CD4-positive, alpha-beta T cell (primary cell): Measurements from ENCODE around the gene TRAPPC2L. TPM values are rescaled to one million over a fixed set of nuclear protein-coding genes. Genes with fewer than 3 reads are reported as not detected.

ENCODE experiments used
- ATAC-seq: fragments of 200-7000 bp; cut with Tn5 transposase; one replicate; pipeline ENCODE4 v1.10.0; 2022; ENCODE audit warnings: mild to moderate bottlenecking; ENCODE audit not compliant: poor library complexity
- CTCF ChIA-PET: fragments of 350-600 bp; sonication (Branson Sonifier 250); formaldehyde crosslinking; loops from one replicate; lab custom pipeline; 2021; ENCODE audit warnings: antibody characterized with exemption, inconsistent platforms; lab: Charles Lee
- POLR2A ChIA-PET: fragments of 350-600 bp; sonication (Branson Sonifier 250); formaldehyde crosslinking; loops from one replicate; lab custom pipeline; 2021; ENCODE audit warnings: antibody characterized with exemption, inconsistent platforms; lab: Charles Lee
- DNase-seq, 14 experiments: peaks; one replicate each; pipeline ENCODE4 v3.0.0-alpha.2; 2013 to 2020; ENCODE audit warnings: mixed read lengths in 2 of 14
- H3K27ac ChIP-seq, 2 donors: one replicate each; pipeline versions ENCODE4 v1.5.1 to v1.7.0; 2013; ENCODE audit warnings: low read length in 2 of 2, low read depth in 1 of 2, mild to moderate bottlenecking in 1 of 2
- H3K27me3 ChIP-seq, 2 experiments: 1 replicate in 1 of 2; 2 replicates in 1 of 2; pipeline versions ENCODE4 v1.6.1 to v1.7.0; 2013; ENCODE audit warnings: low read length in 2 of 2, control low read depth in 1 of 2, mild to moderate bottlenecking in 1 of 2, moderate library complexity in 1 of 2; ENCODE audit not compliant: insufficient read depth in 2 of 2, control insufficient read depth in 1 of 2
- H3K36me3 ChIP-seq: one replicate; pipeline ENCODE4 v1.6.1; 2013; ENCODE audit warnings: low read length, control low read depth; ENCODE audit not compliant: insufficient read depth
- H3K4me1 ChIP-seq: one replicate; pipeline ENCODE4 v1.6.1; 2013; ENCODE audit warnings: low read length, control low read depth; ENCODE audit not compliant: insufficient read depth
- H3K4me3 ChIP-seq: one replicate; pipeline ENCODE4 v1.5.1; 2013; ENCODE audit warnings: mild to moderate bottlenecking, low read length, moderate library complexity
- H3K9me3 ChIP-seq, 2 experiments: 1 replicate in 1 of 2; 2 replicates in 1 of 2; pipeline versions ENCODE4 v1.6.1 to v1.7.0; 2013; ENCODE audit warnings: low read length in 2 of 2, mild to moderate bottlenecking in 2 of 2, control low read depth in 1 of 2, moderate library complexity in 1 of 2; ENCODE audit not compliant: control insufficient read depth in 1 of 2, insufficient read depth in 1 of 2
- H3K27ac Mint-ChIP-seq: one replicate; pipeline ENCODE4 v1.8.0; 2020; ENCODE audit warnings: mixed read lengths
- H3K27me3 Mint-ChIP-seq: one replicate; pipeline ENCODE4 v1.8.0; 2021; ENCODE audit warnings: mixed read lengths
- H3K36me3 Mint-ChIP-seq: one replicate; pipeline ENCODE4 v1.8.0; 2021; ENCODE audit warnings: low read depth, mixed read lengths
- H3K4me1 Mint-ChIP-seq: one replicate; pipeline ENCODE4 v1.8.0; 2021; ENCODE audit warnings: low read depth, mixed read lengths
- H3K4me3 Mint-ChIP-seq: one replicate; pipeline ENCODE4 v1.8.0; 2020; ENCODE audit warnings: mild to moderate bottlenecking, mixed read lengths
- H3K9me3 Mint-ChIP-seq: one replicate; pipeline ENCODE4 v1.8.0; 2020; ENCODE audit warnings: mixed read lengths
- intact Hi-C, 2 experiments: fragments of 100-400 bp; cut with DNase I in 1 of 2; cut with micrococcal nuclease in 1 of 2; formaldehyde crosslinking; loops; one replicate each; pipeline versions ENCODE4 v1.15.1 to v1.9.0; 2023 to 2025; cut with DNase I, micrococcal nuclease
- total RNA-seq, 174 experiments: library from RNA in 2 of 174; stranded (reverse) in 2 of 174; gene quantifications; one replicate each; pipeline ENCODE4 v1.2.3 and lab custom pipeline; 2021 to 2026
- TF ChIP-seq, protein P1 (sequence below): fragments of 200-600 bp; IDR thresholded peaks from one replicate; pipeline ENCODE4 v1.8.0; 2022; ENCODE audit warnings: antibody characterized with exemption, mild to moderate bottlenecking

TRAPPC2L gene
- total RNA-seq, 2 experiments from 2014 or later = 48.0 to 48.2 TPM

DNA sequence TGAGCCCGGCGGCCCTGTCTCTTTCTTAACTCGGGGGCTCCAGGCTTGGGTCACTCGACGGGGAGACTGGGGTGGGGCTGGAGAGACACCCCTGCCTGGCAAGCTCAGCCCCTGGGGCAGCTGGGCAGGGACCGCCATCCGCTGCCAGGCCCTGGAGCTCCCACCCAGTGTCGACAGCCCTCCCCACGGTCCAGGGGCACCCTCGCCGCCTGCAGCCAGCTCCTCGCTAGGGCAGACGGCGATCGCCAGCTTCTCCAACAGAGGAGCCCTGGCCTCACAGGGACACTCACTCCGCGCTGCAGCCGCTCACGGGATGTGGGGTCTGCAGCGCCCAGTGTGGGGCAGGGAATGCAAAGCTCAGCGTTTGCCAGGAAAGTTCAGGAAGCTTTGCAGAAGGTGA, 29.2 kb upstream of the TRAPPC2L start:
- TF ChIP-seq, protein P1, sequence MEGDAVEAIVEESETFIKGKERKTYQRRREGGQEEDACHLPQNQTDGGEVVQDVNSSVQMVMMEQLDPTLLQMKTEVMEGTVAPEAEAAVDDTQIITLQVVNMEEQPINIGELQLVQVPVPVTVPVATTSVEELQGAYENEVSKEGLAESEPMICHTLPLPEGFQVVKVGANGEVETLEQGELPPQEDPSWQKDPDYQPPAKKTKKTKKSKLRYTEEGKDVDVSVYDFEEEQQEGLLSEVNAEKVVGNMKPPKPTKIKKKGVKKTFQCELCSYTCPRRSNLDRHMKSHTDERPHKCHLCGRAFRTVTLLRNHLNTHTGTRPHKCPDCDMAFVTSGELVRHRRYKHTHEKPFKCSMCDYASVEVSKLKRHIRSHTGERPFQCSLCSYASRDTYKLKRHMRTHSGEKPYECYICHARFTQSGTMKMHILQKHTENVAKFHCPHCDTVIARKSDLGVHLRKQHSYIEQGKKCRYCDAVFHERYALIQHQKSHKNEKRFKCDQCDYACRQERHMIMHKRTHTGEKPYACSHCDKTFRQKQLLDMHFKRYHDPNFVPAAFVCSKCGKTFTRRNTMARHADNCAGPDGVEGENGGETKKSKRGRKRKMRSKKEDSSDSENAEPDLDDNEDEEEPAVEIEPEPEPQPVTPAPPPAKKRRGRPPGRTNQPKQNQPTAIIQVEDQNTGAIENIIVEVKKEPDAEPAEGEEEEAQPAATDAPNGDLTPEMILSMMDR = no peak
- H3K9me3 ChIP-seq = no peaks in the 10 kb centered on the region
- Mint-ChIP-seq H3K27me3 (no peaks in the 10 kb centered on the region), H3K4me1 (no peaks in the 10 kb centered on the region), H3K4me3 (no peak overlapping the region), H3K9me3 (no peaks in the 10 kb centered on the region), H3K36me3 (peaks cover 5% of the 10 kb centered on the region), H3K27ac (no peak overlapping the region)
- no peaks in the 10 kb centered on the region for H3K4me1 ChIP-seq
- no peak overlapping the region for H3K27ac ChIP-seq
- no peaks in the 10 kb centered on the region for H3K27me3 ChIP-seq
- ChIA-PET POLR2A (no interaction called here), CTCF (no interaction called here)
- peaks cover 12% of the 10 kb centered on the region for H3K36me3 ChIP-seq
- ATAC-seq (no peak), DNase-seq (no peak)
- intact Hi-C loops = no loop called here
- no peak overlapping the region for H3K4me3 ChIP-seq

DNA sequence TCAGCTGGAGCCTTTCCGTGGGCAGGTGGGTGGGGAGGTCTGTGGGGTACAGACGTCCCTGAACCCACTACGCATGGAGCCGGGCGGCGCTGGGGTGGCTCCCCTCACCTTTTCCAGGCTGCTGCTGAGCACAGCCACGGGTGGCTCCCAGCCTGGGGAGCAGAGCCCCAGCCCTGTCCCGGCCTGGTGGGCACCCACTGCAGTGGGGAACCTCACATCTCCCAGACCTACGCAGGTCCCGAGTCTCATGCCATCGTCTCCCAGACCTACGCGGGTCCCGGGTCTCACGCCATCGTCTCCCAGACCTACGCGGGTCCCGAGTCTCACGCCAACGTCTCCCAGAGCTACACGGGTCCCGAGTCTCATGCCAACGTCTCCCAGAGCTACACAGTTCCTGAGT, 28.2 kb upstream of the TRAPPC2L start:
- Histone ChIP-seq H3K4me3 (no peak overlapping the region), H3K27ac (no peak overlapping the region), H3K4me1 (no peaks in the 10 kb centered on the region), H3K36me3 (peaks cover 12% of the 10 kb centered on the region), H3K9me3 (no peaks in the 10 kb centered on the region), H3K27me3 (no peaks in the 10 kb centered on the region)
- no peak overlapping the region for H3K4me3 Mint-ChIP-seq
- TF ChIP-seq, protein P1 = no peak
- H3K27me3 Mint-ChIP-seq = no peaks in the 10 kb centered on the region
- DNase-seq (no peak), ATAC-seq (no peak)
- POLR2A ChIA-PET = no interaction called here
- no peak overlapping the region for H3K27ac Mint-ChIP-seq
- H3K4me1 Mint-ChIP-seq = no peaks in the 10 kb centered on the region
- CTCF ChIA-PET = no interaction called here
- H3K36me3 Mint-ChIP-seq = no peaks in the 10 kb centered on the region
- H3K9me3 Mint-ChIP-seq = no peaks in the 10 kb centered on the region
- intact Hi-C loops = no loop called here

DNA sequence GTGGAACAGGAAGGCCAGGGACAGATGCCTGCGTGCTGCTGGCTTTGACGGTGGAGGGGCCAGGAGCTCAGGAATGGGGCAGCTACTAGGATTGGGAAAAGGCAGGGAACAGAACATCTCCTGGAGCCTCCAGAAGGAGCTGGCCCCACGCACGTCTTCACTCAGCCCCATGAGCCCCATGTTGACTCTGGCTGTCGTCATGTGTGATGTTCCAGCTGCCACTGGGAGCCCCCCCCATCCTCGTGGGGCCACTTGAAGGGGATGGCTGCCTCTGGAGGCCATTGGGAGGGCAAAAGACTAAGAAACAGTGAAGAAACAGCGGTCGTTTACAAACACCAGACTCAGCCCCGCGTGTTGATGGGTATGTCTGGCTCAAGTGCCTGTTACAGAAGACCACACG, 26.7 kb upstream of the TRAPPC2L start:
- no peak overlapping the region for H3K27ac ChIP-seq
- no peak overlapping the region for H3K27ac Mint-ChIP-seq
- H3K27me3 Mint-ChIP-seq = no peaks in the 10 kb centered on the region
- H3K4me3 Mint-ChIP-seq = no peak overlapping the region
- ATAC-seq (no peak), DNase-seq (no peak)
- CTCF ChIA-PET = no interaction called here
- no peaks in the 10 kb centered on the region for H3K9me3 Mint-ChIP-seq
- H3K9me3 ChIP-seq = no peaks in the 10 kb centered on the region
- intact Hi-C loops = no loop called here
- H3K27me3 ChIP-seq = no peaks in the 10 kb centered on the region
- peaks cover 7% of the 10 kb centered on the region for H3K36me3 ChIP-seq
- H3K4me1 ChIP-seq = no peaks in the 10 kb centered on the region
- POLR2A ChIA-PET = interaction anchor here (0.6 kb wide), 1 partner anchor 25 kb away, joined by 4 read pairs; no protein-coding TSS in a partner anchor
- TF ChIP-seq, protein P1 = no peak
- no peaks in the 10 kb centered on the region for H3K4me1 Mint-ChIP-seq
- H3K36me3 Mint-ChIP-seq = no peaks in the 10 kb centered on the region
- no peak overlapping the region for H3K4me3 ChIP-seq
